ENCODE results near the gene CCL5.

The CCL5 gene

DNA sequence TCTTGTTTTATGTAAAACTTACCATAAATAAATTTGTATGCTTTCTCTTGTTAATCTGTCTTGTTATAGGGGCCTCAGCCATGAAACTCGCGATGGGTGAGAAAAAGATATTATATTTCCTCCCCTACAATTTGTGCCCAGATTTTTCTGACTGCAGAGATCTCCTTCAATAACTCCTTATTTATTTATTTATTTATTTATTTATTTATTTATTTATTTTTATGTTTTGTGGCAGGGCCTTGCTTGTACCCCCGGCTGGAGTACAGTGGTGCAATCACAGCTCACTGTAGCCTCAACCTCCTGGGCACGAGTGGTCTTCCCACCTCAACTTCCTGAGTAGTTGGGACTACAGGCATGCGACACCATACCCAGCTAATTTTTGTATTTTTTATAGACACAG lies 23.3 kb upstream of the CCL5 start:
- Histone ChIP-seq H3K4me2 (ENCODE audit: low read length) (no peak overlapping the region), H3K79me2 (ENCODE audit: insufficient read depth, low read length) (no peaks in the 10 kb centered on the region), H4K20me1 (ENCODE audit: insufficient read depth, low read length) (no peaks in the 10 kb centered on the region), H3K27ac (ENCODE audit: low read depth, low read length, poor library complexity, severe bottlenecking) (no peak overlapping the region), H3K4me3 (ENCODE audit: low read depth, low read length, poor library complexity, severe bottlenecking) (no peak overlapping the region), H3K27me3 (ENCODE audit: insufficient read depth, low read length) (no peaks in the 10 kb centered on the region), H2AFZ (ENCODE audit: low read length) (no peak overlapping the region), H3K9me2 (ENCODE audit: low read depth, low read length) (no peaks in the 10 kb centered on the region), H3K9me3 (ENCODE audit: low read length) (no peaks in the 10 kb centered on the region), H3K4me1 (ENCODE audit: insufficient read depth, low read length, severe bottlenecking) (no peaks in the 10 kb centered on the region), H3K36me3 (ENCODE audit: insufficient read depth, low read length) (no peaks in the 10 kb centered on the region), H3F3A (ENCODE audit: insufficient read depth, low read length) (no peaks in the 10 kb centered on the region), H3K9ac (ENCODE audit: low read length) (no peak overlapping the region)
- TF ChIP-seq EZH2 (IDR thresholded peaks at IDR 0.05; ENCODE audit: borderline replicate concordance, low read length) (no peak), CTCF (IDR thresholded peaks at IDR 0.05; ENCODE audit: low read length) (no peak)

GRCh38 chr17:35901631-35902175 lies 21.5 kb upstream of the CCL5 start:
- no peaks in the 10 kb centered on the region for H3K9me3 ChIP-seq (ENCODE audit: low read length)
- H3K4me2 ChIP-seq (ENCODE audit: low read length): no peak overlapping the region
- H3K79me2 ChIP-seq (ENCODE audit: insufficient read depth, low read length): no peaks in the 10 kb centered on the region
- no peak overlapping the region for H3K4me3 ChIP-seq (ENCODE audit: low read depth, low read length, poor library complexity, severe bottlenecking)
- no peaks in the 10 kb centered on the region for H3F3A ChIP-seq (ENCODE audit: insufficient read depth, low read length)
- no peak overlapping the region for H3K9ac ChIP-seq (ENCODE audit: low read length)
- no peaks in the 10 kb centered on the region for H3K27me3 ChIP-seq (ENCODE audit: insufficient read depth, low read length)
- no peaks in the 10 kb centered on the region for H3K9me2 ChIP-seq (ENCODE audit: low read depth, low read length)
- no peaks in the 10 kb centered on the region for H3K36me3 ChIP-seq (ENCODE audit: insufficient read depth, low read length)
- H2AFZ ChIP-seq (ENCODE audit: low read length): no peak overlapping the region
- no peak overlapping the region for H3K27ac ChIP-seq (ENCODE audit: low read depth, low read length, poor library complexity, severe bottlenecking)
- no peaks in the 10 kb centered on the region for H3K4me1 ChIP-seq (ENCODE audit: insufficient read depth, low read length, severe bottlenecking)
- TF ChIP-seq CTCF (IDR thresholded peaks at IDR 0.05; ENCODE audit: low read length): no peak
- no peak for TF ChIP-seq EZH2 (IDR thresholded peaks at IDR 0.05; ENCODE audit: borderline replicate concordance, low read length)
- no peaks in the 10 kb centered on the region for H4K20me1 ChIP-seq (ENCODE audit: insufficient read depth, low read length)

DNA sequence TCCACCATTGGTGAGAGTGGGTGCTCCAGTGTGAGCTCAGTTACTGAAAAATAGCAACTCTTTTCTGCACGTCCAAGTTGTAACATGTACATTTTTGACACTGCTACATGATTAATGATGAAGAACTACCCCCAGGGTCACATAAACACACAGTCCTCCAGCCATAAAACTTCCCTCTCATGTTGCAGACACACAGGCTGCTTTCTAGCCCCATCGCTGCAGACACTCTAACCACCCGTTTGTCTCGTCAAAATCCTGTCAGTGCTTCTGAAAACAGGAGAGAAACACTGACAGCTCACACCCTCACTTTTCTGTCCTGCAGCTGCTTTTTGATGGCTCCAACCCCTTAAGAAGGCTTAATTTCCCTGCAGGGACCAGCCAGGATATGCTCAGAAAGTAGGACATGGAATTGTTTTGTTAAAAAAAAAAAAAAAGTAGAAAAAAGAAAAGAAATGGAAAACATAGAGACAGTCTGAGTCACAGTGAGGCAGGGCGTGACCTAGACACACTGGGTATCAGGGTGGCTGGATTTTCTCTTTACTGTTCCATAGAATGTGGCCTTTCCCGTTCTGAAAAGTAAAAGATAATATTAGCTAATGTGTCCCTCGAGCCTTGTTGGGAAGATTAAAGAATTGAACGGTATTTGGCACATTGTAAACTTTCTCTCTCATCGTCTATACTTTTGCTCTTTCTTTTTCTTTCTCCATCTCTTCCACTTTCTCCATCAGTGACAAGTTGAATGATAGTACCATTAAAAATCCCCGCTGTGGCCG lies 20.7 kb upstream of the CCL5 start:
- Histone ChIP-seq H3K4me1 (ENCODE audit: insufficient read depth, low read length, severe bottlenecking) (no peaks in the 10 kb centered on the region), H3K4me3 (ENCODE audit: low read depth, low read length, poor library complexity, severe bottlenecking) (no peak overlapping the region)
- TF ChIP-seq CTCF (IDR thresholded peaks at IDR 0.05; ENCODE audit: low read length) (no peak), EZH2 (IDR thresholded peaks at IDR 0.05; ENCODE audit: borderline replicate concordance, low read length) (no peak)

More for the DNA sequence above, 20.7 kb upstream of the CCL5 start:
- H3F3A ChIP-seq (ENCODE audit: insufficient read depth, low read length): no peaks in the 10 kb centered on the region
- no peak overlapping the region for H3K4me2 ChIP-seq (ENCODE audit: low read length)
- no peak overlapping the region for H2AFZ ChIP-seq (ENCODE audit: low read length)
- H3K27ac ChIP-seq (ENCODE audit: low read depth, low read length, poor library complexity, severe bottlenecking): no peak overlapping the region
- H4K20me1 ChIP-seq (ENCODE audit: insufficient read depth, low read length): no peaks in the 10 kb centered on the region
- H3K79me2 ChIP-seq (ENCODE audit: insufficient read depth, low read length): no peaks in the 10 kb centered on the region
- no peaks in the 10 kb centered on the region for H3K9me2 ChIP-seq (ENCODE audit: low read depth, low read length)
- H3K27me3 ChIP-seq (ENCODE audit: insufficient read depth, low read length): no peaks in the 10 kb centered on the region
- no peak overlapping the region for H3K9ac ChIP-seq (ENCODE audit: low read length)
- no peaks in the 10 kb centered on the region for H3K36me3 ChIP-seq (ENCODE audit: insufficient read depth, low read length)
- no peaks in the 10 kb centered on the region for H3K9me3 ChIP-seq (ENCODE audit: low read length)
